OCI-LY1 (cell line): ENCODE data around the gene YPEL2.

Experiments used
- H2AFZ ChIP-seq: fragments of 200-600 bp; sonication (generic), shearing (Covaris generic); 2 replicates; pipeline ENCODE4 v1.6.0; 2014; ENCODE audit warnings: antibody characterized with exemption, mild to moderate bottlenecking, low read length
- H3F3A ChIP-seq: fragments of 200-600 bp; sonication (generic), shearing (Covaris generic); 2 replicates; pipeline ENCODE4 v1.6.0; 2014; ENCODE audit warnings: mild to moderate bottlenecking, antibody characterized with exemption, low read length, moderate library complexity; ENCODE audit not compliant: insufficient read depth
- H3K27ac ChIP-seq: fragments of 200-600 bp; sonication (generic); 2 replicates; pipeline ENCODE4 v1.5.1; 2014; ENCODE audit warnings: low read length, mixed run types, mild to moderate bottlenecking, low read depth; ENCODE audit not compliant: poor library complexity, severe bottlenecking
- H3K27me3 ChIP-seq: fragments of 200-600 bp; sonication (generic); 2 replicates; pipeline ENCODE4 v1.6.0; 2014; ENCODE audit warnings: antibody characterized with exemption, mild to moderate bottlenecking, low read length, moderate library complexity; ENCODE audit not compliant: insufficient read depth
- H3K36me3 ChIP-seq: fragments of 200-600 bp; sonication (generic); 2 replicates; pipeline ENCODE4 v1.6.1; 2014; ENCODE audit warnings: mild to moderate bottlenecking, antibody characterized with exemption, low read length, moderate library complexity, mixed read lengths; ENCODE audit not compliant: insufficient read depth
- H3K4me1 ChIP-seq: fragments of 200-600 bp; sonication (generic); 2 replicates; pipeline ENCODE4 v1.5.1; 2014; ENCODE audit warnings: mild to moderate bottlenecking, low read length, moderate library complexity; ENCODE audit not compliant: insufficient read depth, severe bottlenecking
- H3K4me2 ChIP-seq: fragments of 200-600 bp; sonication (generic), shearing (Covaris generic); 2 replicates; pipeline ENCODE4 v1.6.1; 2014; ENCODE audit warnings: low read length
- H3K4me3 ChIP-seq: fragments of 200-600 bp; sonication (generic); 2 replicates; pipeline ENCODE4 v1.5.1; 2014; ENCODE audit warnings: low read length, low read depth, mild to moderate bottlenecking, mixed read lengths; ENCODE audit not compliant: poor library complexity, severe bottlenecking
- H3K79me2 ChIP-seq: fragments of 200-600 bp; shearing (Covaris generic); 2 replicates; pipeline ENCODE4 v1.6.1; 2016; ENCODE audit warnings: mixed run types, low read length, mixed read lengths; ENCODE audit not compliant: insufficient read depth
- H3K9ac ChIP-seq: fragments of 200-600 bp; sonication (generic), shearing (Covaris generic); 2 replicates; pipeline ENCODE4 v1.6.1; 2014; ENCODE audit warnings: mild to moderate bottlenecking, low read length, mixed read lengths
- H3K9me2 ChIP-seq: fragments of 200-600 bp; sonication (generic), shearing (Covaris generic); 2 replicates; pipeline ENCODE4 v1.6.1; 2014; ENCODE audit warnings: low read depth, mild to moderate bottlenecking, low read length, mixed read lengths
- H3K9me3 ChIP-seq: fragments of 200-600 bp; shearing (Covaris generic); 2 replicates; pipeline ENCODE4 v1.6.1; 2014; ENCODE audit warnings: low read length, mixed read lengths
- H4K20me1 ChIP-seq: fragments of 200-600 bp; sonication (generic), shearing (Covaris generic); 2 replicates; pipeline ENCODE4 v1.6.0; 2016; ENCODE audit warnings: mild to moderate bottlenecking, low read length; ENCODE audit not compliant: insufficient read depth
- EZH2 ChIP-seq: fragments of 200-600 bp; sonication (generic), shearing (Covaris generic); IDR thresholded peaks from 2 replicates; pipeline ENCODE4 v1.8.0; 2017; ENCODE audit warnings: borderline replicate concordance, mixed run types, mild to moderate bottlenecking, antibody characterized with exemption, low read length, moderate library complexity, mixed read lengths
- TF ChIP-seq, protein P1 (sequence below): fragments of 200-600 bp; sonication (generic), shearing (Covaris generic); IDR thresholded peaks from 2 replicates; pipeline ENCODE4 v1.5.1; 2017; ENCODE audit warnings: mild to moderate bottlenecking, antibody characterized with exemption, low read length, moderate library complexity, mixed read lengths

Gene YPEL2

DNA sequence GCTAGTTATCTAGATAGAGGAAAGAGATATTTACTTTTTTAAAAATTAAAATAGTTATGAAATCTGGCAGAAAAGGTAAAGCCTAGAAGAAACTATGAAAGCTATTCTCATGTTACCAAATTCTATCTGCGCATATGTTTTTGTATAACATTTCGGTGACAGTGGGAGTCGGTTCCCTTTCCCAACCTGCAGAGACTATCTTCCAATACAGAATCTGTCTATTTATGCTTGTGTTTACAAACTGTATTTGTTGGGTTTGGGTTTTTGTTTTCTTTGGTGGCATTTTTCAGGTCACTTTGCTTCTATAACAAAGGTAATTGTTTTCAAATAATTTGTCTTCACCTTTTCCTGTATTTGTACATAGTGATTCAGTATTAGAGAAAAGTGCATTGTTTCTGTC, 69.8 kb downstream of the YPEL2 start:
- H3K9me3 ChIP-seq, result no peaks in the 10 kb centered on the region
- no peaks in the 10 kb centered on the region for H3K9me2 ChIP-seq
- H3K79me2 ChIP-seq, result no peaks in the 10 kb centered on the region
- no peak overlapping the region for H3K4me3 ChIP-seq
- H3F3A ChIP-seq, result no peaks in the 10 kb centered on the region
- no peak overlapping the region for H2AFZ ChIP-seq
- H3K9ac ChIP-seq, result no peak overlapping the region
- no peak overlapping the region for H3K4me2 ChIP-seq
- H4K20me1 ChIP-seq, result no peaks in the 10 kb centered on the region
- no peaks in the 10 kb centered on the region for H3K4me1 ChIP-seq
- no peaks in the 10 kb centered on the region for H3K27me3 ChIP-seq
- no peak overlapping the region for H3K27ac ChIP-seq
- no peaks in the 10 kb centered on the region for H3K36me3 ChIP-seq
- TF ChIP-seq, protein P1, sequence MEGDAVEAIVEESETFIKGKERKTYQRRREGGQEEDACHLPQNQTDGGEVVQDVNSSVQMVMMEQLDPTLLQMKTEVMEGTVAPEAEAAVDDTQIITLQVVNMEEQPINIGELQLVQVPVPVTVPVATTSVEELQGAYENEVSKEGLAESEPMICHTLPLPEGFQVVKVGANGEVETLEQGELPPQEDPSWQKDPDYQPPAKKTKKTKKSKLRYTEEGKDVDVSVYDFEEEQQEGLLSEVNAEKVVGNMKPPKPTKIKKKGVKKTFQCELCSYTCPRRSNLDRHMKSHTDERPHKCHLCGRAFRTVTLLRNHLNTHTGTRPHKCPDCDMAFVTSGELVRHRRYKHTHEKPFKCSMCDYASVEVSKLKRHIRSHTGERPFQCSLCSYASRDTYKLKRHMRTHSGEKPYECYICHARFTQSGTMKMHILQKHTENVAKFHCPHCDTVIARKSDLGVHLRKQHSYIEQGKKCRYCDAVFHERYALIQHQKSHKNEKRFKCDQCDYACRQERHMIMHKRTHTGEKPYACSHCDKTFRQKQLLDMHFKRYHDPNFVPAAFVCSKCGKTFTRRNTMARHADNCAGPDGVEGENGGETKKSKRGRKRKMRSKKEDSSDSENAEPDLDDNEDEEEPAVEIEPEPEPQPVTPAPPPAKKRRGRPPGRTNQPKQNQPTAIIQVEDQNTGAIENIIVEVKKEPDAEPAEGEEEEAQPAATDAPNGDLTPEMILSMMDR, result no peak
- no peak for TF ChIP-seq EZH2

DNA sequence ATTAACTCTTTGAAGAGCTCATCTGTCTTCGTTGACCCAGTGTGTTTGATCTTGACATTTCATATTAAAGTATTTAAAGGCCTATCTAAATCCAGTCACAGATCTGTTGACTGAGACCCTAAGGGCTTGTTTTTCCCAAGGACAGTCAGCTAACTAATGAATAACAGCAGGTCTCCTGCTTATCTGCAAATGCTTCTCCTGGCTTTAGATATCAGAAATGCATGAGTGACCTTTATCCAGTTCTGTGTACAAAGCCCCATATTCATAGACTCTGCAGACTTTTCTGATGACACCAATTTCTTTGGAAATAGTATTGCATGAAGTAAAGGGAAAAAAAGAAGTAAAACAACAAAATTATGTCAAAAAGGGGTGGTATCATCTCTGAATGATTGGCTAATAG, 70.3 kb downstream of the YPEL2 start:
- Histone ChIP-seq H3K27me3 (no peaks in the 10 kb centered on the region), H2AFZ (no peak overlapping the region), H3K27ac (no peak overlapping the region), H3K9me2 (no peaks in the 10 kb centered on the region), H3K4me1 (no peaks in the 10 kb centered on the region), H3K9ac (no peak overlapping the region), H3K4me3 (no peak overlapping the region), H3K9me3 (no peaks in the 10 kb centered on the region), H3K36me3 (no peaks in the 10 kb centered on the region), H4K20me1 (no peaks in the 10 kb centered on the region), H3K4me2 (no peak overlapping the region), H3K79me2 (no peaks in the 10 kb centered on the region), H3F3A (no peaks in the 10 kb centered on the region)
- TF ChIP-seq EZH2, result no peak
- TF ChIP-seq, protein P1, result no peak

DNA sequence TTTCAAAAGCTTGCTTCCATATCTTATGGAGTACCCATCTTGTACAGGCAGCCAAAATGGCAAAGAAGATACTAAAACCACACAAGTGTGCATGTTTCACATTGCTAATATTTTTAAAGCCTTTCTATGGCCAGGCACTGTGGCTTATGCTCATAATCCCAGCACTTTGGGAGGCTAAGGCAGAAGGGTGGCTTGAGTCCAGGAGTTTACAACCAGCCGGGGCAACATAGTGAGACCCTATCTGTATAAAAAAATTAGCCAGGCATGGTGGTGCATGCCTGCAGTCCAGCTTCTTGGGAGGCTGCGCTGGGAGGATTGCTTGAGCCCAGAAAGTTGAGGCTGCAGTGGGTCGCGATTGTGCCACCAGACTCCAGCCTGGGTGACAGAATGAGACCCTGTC, 71.3 kb downstream of the YPEL2 start:
- no peaks in the 10 kb centered on the region for H3K36me3 ChIP-seq
- no peaks in the 10 kb centered on the region for H3K4me1 ChIP-seq
- no peak overlapping the region for H3K27ac ChIP-seq
- H3K4me3 ChIP-seq, result no peak overlapping the region
- no peaks in the 10 kb centered on the region for H3K27me3 ChIP-seq
- no peaks in the 10 kb centered on the region for H3K9me3 ChIP-seq
- H3K9me2 ChIP-seq, result no peaks in the 10 kb centered on the region
- no peak overlapping the region for H2AFZ ChIP-seq
- H4K20me1 ChIP-seq, result no peaks in the 10 kb centered on the region
- TF ChIP-seq, protein P1, result no peak
- no peak for TF ChIP-seq EZH2
- no peaks in the 10 kb centered on the region for H3K79me2 ChIP-seq
- H3K9ac ChIP-seq, result no peak overlapping the region
- H3K4me2 ChIP-seq, result no peak overlapping the region
- no peaks in the 10 kb centered on the region for H3F3A ChIP-seq
